CD4-positive, alpha-beta T cell (primary cell): ENCODE data around the gene MAPK1IP1L. TPM values are rescaled to one million over a fixed set of nuclear protein-coding genes. Genes with fewer than 3 reads are reported as not detected.

ENCODE experiments used
- ATAC-seq: fragments of 200-7000 bp; cut with Tn5 transposase; one replicate; pipeline ENCODE4 v1.10.0; 2022; ENCODE audit warnings: mild to moderate bottlenecking; ENCODE audit not compliant: poor library complexity
- CTCF ChIA-PET: fragments of 350-600 bp; sonication (Branson Sonifier 250); formaldehyde crosslinking; loops from one replicate; lab custom pipeline; 2021; ENCODE audit warnings: antibody characterized with exemption, inconsistent platforms; lab: Charles Lee
- POLR2A ChIA-PET: fragments of 350-600 bp; sonication (Branson Sonifier 250); formaldehyde crosslinking; loops from one replicate; lab custom pipeline; 2021; ENCODE audit warnings: antibody characterized with exemption, inconsistent platforms; lab: Charles Lee
- DNase-seq, 14 experiments: peaks; one replicate each; pipeline ENCODE4 v3.0.0-alpha.2; 2013 to 2020; ENCODE audit warnings: mixed read lengths in 2 of 14
- H3K27ac ChIP-seq, 2 donors: one replicate each; pipeline versions ENCODE4 v1.5.1 to v1.7.0; 2013; ENCODE audit warnings: low read length in 2 of 2, low read depth in 1 of 2, mild to moderate bottlenecking in 1 of 2
- H3K27me3 ChIP-seq, 2 experiments: 1 replicate in 1 of 2; 2 replicates in 1 of 2; pipeline versions ENCODE4 v1.6.1 to v1.7.0; 2013; ENCODE audit warnings: low read length in 2 of 2, control low read depth in 1 of 2, mild to moderate bottlenecking in 1 of 2, moderate library complexity in 1 of 2; ENCODE audit not compliant: insufficient read depth in 2 of 2, control insufficient read depth in 1 of 2
- H3K36me3 ChIP-seq: one replicate; pipeline ENCODE4 v1.6.1; 2013; ENCODE audit warnings: low read length, control low read depth; ENCODE audit not compliant: insufficient read depth
- H3K4me1 ChIP-seq: one replicate; pipeline ENCODE4 v1.6.1; 2013; ENCODE audit warnings: low read length, control low read depth; ENCODE audit not compliant: insufficient read depth
- H3K4me3 ChIP-seq: one replicate; pipeline ENCODE4 v1.5.1; 2013; ENCODE audit warnings: mild to moderate bottlenecking, low read length, moderate library complexity
- H3K9me3 ChIP-seq, 2 experiments: 1 replicate in 1 of 2; 2 replicates in 1 of 2; pipeline versions ENCODE4 v1.6.1 to v1.7.0; 2013; ENCODE audit warnings: low read length in 2 of 2, mild to moderate bottlenecking in 2 of 2, control low read depth in 1 of 2, moderate library complexity in 1 of 2; ENCODE audit not compliant: control insufficient read depth in 1 of 2, insufficient read depth in 1 of 2
- H3K27ac Mint-ChIP-seq: one replicate; pipeline ENCODE4 v1.8.0; 2020; ENCODE audit warnings: mixed read lengths
- H3K27me3 Mint-ChIP-seq: one replicate; pipeline ENCODE4 v1.8.0; 2021; ENCODE audit warnings: mixed read lengths
- H3K36me3 Mint-ChIP-seq: one replicate; pipeline ENCODE4 v1.8.0; 2021; ENCODE audit warnings: low read depth, mixed read lengths
- H3K4me1 Mint-ChIP-seq: one replicate; pipeline ENCODE4 v1.8.0; 2021; ENCODE audit warnings: low read depth, mixed read lengths
- H3K4me3 Mint-ChIP-seq: one replicate; pipeline ENCODE4 v1.8.0; 2020; ENCODE audit warnings: mild to moderate bottlenecking, mixed read lengths
- H3K9me3 Mint-ChIP-seq: one replicate; pipeline ENCODE4 v1.8.0; 2020; ENCODE audit warnings: mixed read lengths
- CTCF ChIP-seq: fragments of 200-600 bp; IDR thresholded peaks from one replicate; pipeline ENCODE4 v1.8.0; 2022; ENCODE audit warnings: antibody characterized with exemption, mild to moderate bottlenecking
- intact Hi-C, 2 experiments: fragments of 100-400 bp; cut with DNase I in 1 of 2; cut with micrococcal nuclease in 1 of 2; formaldehyde crosslinking; loops; one replicate each; pipeline versions ENCODE4 v1.15.1 to v1.9.0; 2023 to 2025; cut with DNase I, micrococcal nuclease
- total RNA-seq, 174 experiments: library from RNA in 2 of 174; stranded (reverse) in 2 of 174; gene quantifications; one replicate each; pipeline ENCODE4 v1.2.3 and lab custom pipeline; 2021 to 2026

MAPK1IP1L gene
- total RNA-seq, 2 experiments from 2014 or later, result 198 to 207 TPM

GRCh38 chr14:55052269-55052930 is 953 bp downstream of the MAPK1IP1L start:
- peaks cover 57% of the 10 kb centered on the region for H3K36me3 Mint-ChIP-seq
- Histone ChIP-seq H3K4me3 (peak overlapping the region; percentile 91), H3K36me3 (peaks cover 5% of the 10 kb centered on the region), H3K27me3 (no peaks in the 10 kb centered on the region), H3K4me1 (peaks cover 27% of the 10 kb centered on the region), H3K27ac (peak overlapping the region; percentile 98 to 99), H3K9me3 (no peaks in the 10 kb centered on the region)
- ChIA-PET CTCF (interaction anchor here (0.5 to 3.3 kb wide), 16 partner anchors 9 to 534 kb away, joined by 3 to 55 read pairs (median 5); partner anchors contain the start of genes LGALS3, SOCS4 and WDHD1), POLR2A (interaction anchor here (1.0 to 3.2 kb wide), 14 partner anchors 10 to 1096 kb away, joined by 3 to 58 read pairs (median 8); partner anchors contain the start of genes BMP4, FBXO34, GCH1 and SOCS4)
- H3K9me3 Mint-ChIP-seq, result no peaks in the 10 kb centered on the region
- ATAC-seq (no peak), DNase-seq (no peak)
- TF ChIP-seq CTCF, result no peak
- intact Hi-C loops, result loop anchor here in 1 of 2 experiments (2.0 to 10.0 kb wide), 6 partner anchors 148 to 655 kb away; partner anchors contain the start of genes ATG14, CDKN3 and GCH1
- H3K27ac Mint-ChIP-seq, result peak overlapping the region; percentile 96
- H3K27me3 Mint-ChIP-seq, result no peaks in the 10 kb centered on the region
- H3K4me1 Mint-ChIP-seq, result peaks cover 52% of the 10 kb centered on the region
- H3K4me3 Mint-ChIP-seq, result peak overlapping the region; percentile 95

- H3K27me3 ChIP-seq, result no peaks in the 10 kb centered on the region
- no peaks in the 10 kb centered on the region for H3K27me3 Mint-ChIP-seq
- POLR2A ChIA-PET, result interaction anchor here (2.5 to 3.2 kb wide), 3 partner anchors 13 to 26 kb away, joined by 10 to 58 read pairs (median 42); partner anchors contain the start of genes SOCS4 and WDHD1
- peaks cover 61% of the 10 kb centered on the region for H3K36me3 Mint-ChIP-seq
- H3K4me1 Mint-ChIP-seq, result peaks cover 55% of the 10 kb centered on the region
- TF ChIP-seq CTCF, result no peak
- H3K4me3 ChIP-seq, result no peak overlapping the region
- ATAC-seq (no peak), DNase-seq (no peak)
- peaks cover 27% of the 10 kb centered on the region for H3K4me1 ChIP-seq
- H3K9me3 ChIP-seq, result no peaks in the 10 kb centered on the region
- peak overlapping the region; percentile 95 for H3K4me3 Mint-ChIP-seq
- H3K36me3 ChIP-seq, result peaks cover 12% of the 10 kb centered on the region
- peak overlapping the region in 1 of 2 donors; percentile 99 for H3K27ac ChIP-seq
- intact Hi-C loops, result loop anchor here in 1 of 2 experiments (2.0 to 10.0 kb wide), 6 partner anchors 148 to 656 kb away; partner anchors contain the start of genes ATG14, CDKN3 and GCH1
- H3K9me3 Mint-ChIP-seq, result no peaks in the 10 kb centered on the region
- peak overlapping the region; percentile 96 for H3K27ac Mint-ChIP-seq
- CTCF ChIA-PET, result interaction anchor here (0.7 to 3.3 kb wide), 2 partner anchors 26 to 28 kb away, joined by 3 to 55 read pairs; partner anchors contain the start of genes SOCS4 and WDHD1
Measured at GRCh38 chr14:55053018-55053417, 1.6 kb downstream of the MAPK1IP1L start.

GRCh38 chr14:55053500-55053899 is 2.1 kb downstream of the MAPK1IP1L start:
- H3K36me3 Mint-ChIP-seq, result peaks cover 66% of the 10 kb centered on the region

More at GRCh38 chr14:55053500-55053899, 2.1 kb downstream of the MAPK1IP1L start:
- peaks cover 27% of the 10 kb centered on the region for H3K4me1 ChIP-seq
- ATAC-seq (no peak), DNase-seq (no peak)
- H3K4me3 ChIP-seq, result no peak overlapping the region
- ChIA-PET CTCF (interaction anchor here (3.3 kb wide), 1 partner anchor 26 kb away, joined by 55 read pairs; the partner anchor contains the start of genes SOCS4 and WDHD1), POLR2A (interaction anchor here (2.7 to 3.2 kb wide), 2 partner anchors 12 to 27 kb away, joined by 10 to 58 read pairs; partner anchors contain the start of genes SOCS4 and WDHD1)
- no peaks in the 10 kb centered on the region for H3K9me3 ChIP-seq
- Mint-ChIP-seq H3K4me1 (peaks cover 60% of the 10 kb centered on the region), H3K27me3 (no peaks in the 10 kb centered on the region), H3K9me3 (no peaks in the 10 kb centered on the region), H3K4me3 (peak overlapping the region; percentile 95), H3K27ac (peak overlapping the region; percentile 96)
- no peaks in the 10 kb centered on the region for H3K27me3 ChIP-seq
- no peak for TF ChIP-seq CTCF
- H3K36me3 ChIP-seq, result peaks cover 16% of the 10 kb centered on the region
- intact Hi-C loops, result loop anchor here in 1 of 2 experiments (2.0 to 10.0 kb wide), 6 partner anchors 149 to 656 kb away; partner anchors contain the start of genes ATG14, CDKN3 and GCH1
- H3K27ac ChIP-seq, result no peak overlapping the region
